HepG2 (cell line): ENCODE data around the gene OLAH. TPM values are rescaled to one million over a fixed set of nuclear protein-coding genes. Genes with fewer than 3 reads are reported as not detected.
A peak's percentile ranks its signal among the peaks of the same experiment; 100 is the strongest.

Experiments
- BORCS8-MEF2B ChIP-seq: sonication (generic); formaldehyde crosslinking; IDR thresholded peaks from 2 replicates; pipeline ENCODE4 v1.8.0; 2022; ENCODE audit warnings: mild to moderate bottlenecking, missing genetic modification reagents
- HOXA5 ChIP-seq: sonication (generic); formaldehyde crosslinking; IDR thresholded peaks from 2 replicates; pipeline ENCODE4 v1.4.0; 2020; ENCODE audit warnings: missing genetic modification reagents
- KDM6A ChIP-seq: IDR thresholded peaks from 2 replicates; pipeline ENCODE4 v1.6.1; 2016; ENCODE audit warnings: low read depth
- ZFP1 ChIP-seq: IDR thresholded peaks from 2 replicates; pipeline ENCODE4 v1.6.1; 2016
- ZNF124 ChIP-seq: sonication (generic); formaldehyde crosslinking; IDR thresholded peaks from 2 replicates; pipeline ENCODE4 v1.4.0; 2020; ENCODE audit warnings: missing genetic modification reagents
- ZNF136 ChIP-seq: sonication (generic); formaldehyde crosslinking; IDR thresholded peaks from 2 replicates; pipeline ENCODE4 v1.8.1; 2022; ENCODE audit warnings: low read depth, mild to moderate bottlenecking, moderate library complexity, missing genetic modification reagents
- ZNF34 ChIP-seq: sonication (generic); formaldehyde crosslinking; IDR thresholded peaks from 2 replicates; pipeline ENCODE4 v1.4.0; 2020; ENCODE audit warnings: mild to moderate bottlenecking, missing genetic modification reagents, borderline replicate concordance
- ZNF619 ChIP-seq: sonication (generic); formaldehyde crosslinking; IDR thresholded peaks from 2 replicates; pipeline ENCODE4 v1.4.0; 2020; ENCODE audit warnings: mild to moderate bottlenecking, missing genetic modification reagents
- ZNF660 ChIP-seq: sonication (generic); formaldehyde crosslinking; IDR thresholded peaks from 2 replicates; pipeline ENCODE4 v1.5.1; 2020; ENCODE audit warnings: mild to moderate bottlenecking, low read depth, missing genetic modification reagents, borderline replicate concordance
- ZNF761 ChIP-seq: sonication (generic); formaldehyde crosslinking; conservative IDR thresholded peaks from 2 replicates; pipeline ENCODE4 v1.4.0; 2020; ENCODE audit warnings: mild to moderate bottlenecking, missing genetic modification reagents
- ZSCAN30 ChIP-seq: sonication (generic); formaldehyde crosslinking; IDR thresholded peaks from 2 replicates; pipeline ENCODE4 v1.5.0; 2020; ENCODE audit warnings: mild to moderate bottlenecking, missing genetic modification reagents
- polyA plus RNA-seq, 8 experiments: library from polyadenylated mRNA; depleted of rRNA in 3 of 8; stranded (reverse) in 7 of 8; unstranded in 1 of 8; fragments of >200 nt; fragmentation: Illumina TruSeq in 4 of 8; extraction: Trizol in 4 of 8; gene quantifications; 2 replicates each; pipeline versions ENCODE4 v1.2.1 to v1.2.3, GENCODE V29; 2011 to 2016; ENCODE audit warnings: low read depth in 4 of 8, missing spikeins in 1 of 8, mixed read lengths in 1 of 8; ENCODE audit not compliant: insufficient read depth in 1 of 8
- total RNA-seq, 5 experiments: library from RNA; depleted of rRNA; stranded (reverse); fragments of >200 nt; fragmentation: Illumina TruSeq; extraction: Trizol; gene quantifications; 2 replicates each; pipeline ENCODE4 v1.2.3, GENCODE V29; 2016; ENCODE audit warnings: low read depth in 1 of 5
- TF ChIP-seq, protein P1 (sequence below): sonication (generic); formaldehyde crosslinking; IDR thresholded peaks from 2 replicates; pipeline ENCODE4 v1.4.0; 2020; ENCODE audit warnings: missing genetic modification reagents
- TF ChIP-seq, protein P2 (sequence below): sonication (generic); formaldehyde crosslinking; IDR thresholded peaks from 2 replicates; pipeline ENCODE4 v1.4.0; 2020; ENCODE audit warnings: missing genetic modification reagents, borderline replicate concordance
- TF ChIP-seq, protein P3 (sequence below): sonication (generic); formaldehyde crosslinking; IDR thresholded peaks from 2 replicates; pipeline ENCODE4 v1.4.0; 2020; ENCODE audit warnings: missing genetic modification reagents
- TF ChIP-seq, protein P4 (sequence below): sonication (generic); formaldehyde crosslinking; IDR thresholded peaks from 2 replicates; pipeline ENCODE4 v1.8.0; 2022; ENCODE audit warnings: mild to moderate bottlenecking, missing genetic modification reagents, moderate library complexity
- TF ChIP-seq, protein P5 (sequence below): sonication (generic); formaldehyde crosslinking; IDR thresholded peaks from 2 replicates; pipeline ENCODE4 v1.4.0; 2020; ENCODE audit warnings: mild to moderate bottlenecking, missing genetic modification reagents

The OLAH gene
- total and polyA plus RNA-seq, 2 of the 13 experiments (the other 11 are each of a cell fraction or from before 2014, with no cell fraction given): 0.13 TPM; not detected in 1

DNA sequence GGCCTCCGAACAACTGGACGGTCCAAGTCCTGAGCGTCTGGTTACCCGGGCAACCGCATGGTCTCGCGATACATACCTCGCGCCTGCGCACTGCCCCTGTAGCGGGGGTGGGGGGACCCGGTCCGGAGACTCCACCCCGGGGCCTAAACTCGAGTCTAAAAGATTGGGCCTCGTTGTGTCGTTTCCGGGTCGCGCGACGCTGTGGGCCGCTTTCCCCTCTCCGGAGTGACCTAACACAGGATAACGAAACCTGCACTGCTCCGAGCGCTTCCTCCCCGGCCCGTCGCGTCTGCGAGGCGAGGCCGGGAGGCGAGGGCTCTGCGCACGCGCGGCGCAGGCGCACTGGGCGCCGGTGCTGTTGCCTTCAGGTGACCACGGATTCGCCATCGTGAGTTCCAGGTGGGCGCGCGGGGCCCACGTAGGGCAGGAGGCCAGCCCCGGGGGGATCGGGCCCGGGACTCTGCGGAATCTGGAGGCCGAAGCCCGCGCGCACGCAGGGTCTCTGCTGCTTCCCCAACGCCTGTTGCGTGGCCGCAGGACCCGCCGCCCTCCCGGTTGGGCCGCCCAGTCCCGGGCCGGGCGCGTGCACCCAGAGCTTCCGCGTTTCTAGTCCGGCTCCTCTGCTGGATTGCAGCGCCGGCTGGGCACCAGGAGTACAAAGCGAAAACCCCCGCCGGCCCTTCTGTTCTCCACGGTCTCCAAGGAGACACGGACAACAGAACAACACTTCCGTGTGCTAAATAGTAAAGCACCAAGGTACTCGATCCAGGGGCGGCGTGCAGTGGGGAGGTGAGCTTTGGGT lies 53.5 kb downstream of the OLAH start, which contains the start of gene RPP38 (continued):
- TF ChIP-seq ZNF136 (peak; percentile 84; the same call in 1 of the 2 replicates), ZFP1 (no peak), ZNF34 (CRISPR knock-in tag) (no peak), BORCS8-MEF2B (CRISPR knock-in tag) (peak; percentile 94), ZNF761 (CRISPR knock-in tag) (peak; percentile 27; the same call in 1 of the 2 replicates), ZNF619 (no peak), ZSCAN30 (peak; percentile 36), KDM6A (CRISPR knock-in tag) (no peak), ZNF124 (peak; percentile 56; the same call in 1 of the 2 replicates), ZNF660 (CRISPR knock-in tag) (no peak), HOXA5 (CRISPR knock-in tag) (peak; percentile 84)
- TF ChIP-seq, protein P1, sequence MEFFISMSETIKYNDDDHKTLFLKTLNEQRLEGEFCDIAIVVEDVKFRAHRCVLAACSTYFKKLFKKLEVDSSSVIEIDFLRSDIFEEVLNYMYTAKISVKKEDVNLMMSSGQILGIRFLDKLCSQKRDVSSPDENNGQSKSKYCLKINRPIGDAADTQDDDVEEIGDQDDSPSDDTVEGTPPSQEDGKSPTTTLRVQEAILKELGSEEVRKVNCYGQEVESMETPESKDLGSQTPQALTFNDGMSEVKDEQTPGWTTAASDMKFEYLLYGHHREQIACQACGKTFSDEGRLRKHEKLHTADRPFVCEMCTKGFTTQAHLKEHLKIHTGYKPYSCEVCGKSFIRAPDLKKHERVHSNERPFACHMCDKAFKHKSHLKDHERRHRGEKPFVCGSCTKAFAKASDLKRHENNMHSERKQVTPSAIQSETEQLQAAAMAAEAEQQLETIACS (CRISPR knock-in tag): peak; percentile 72
- TF ChIP-seq, protein P2, sequence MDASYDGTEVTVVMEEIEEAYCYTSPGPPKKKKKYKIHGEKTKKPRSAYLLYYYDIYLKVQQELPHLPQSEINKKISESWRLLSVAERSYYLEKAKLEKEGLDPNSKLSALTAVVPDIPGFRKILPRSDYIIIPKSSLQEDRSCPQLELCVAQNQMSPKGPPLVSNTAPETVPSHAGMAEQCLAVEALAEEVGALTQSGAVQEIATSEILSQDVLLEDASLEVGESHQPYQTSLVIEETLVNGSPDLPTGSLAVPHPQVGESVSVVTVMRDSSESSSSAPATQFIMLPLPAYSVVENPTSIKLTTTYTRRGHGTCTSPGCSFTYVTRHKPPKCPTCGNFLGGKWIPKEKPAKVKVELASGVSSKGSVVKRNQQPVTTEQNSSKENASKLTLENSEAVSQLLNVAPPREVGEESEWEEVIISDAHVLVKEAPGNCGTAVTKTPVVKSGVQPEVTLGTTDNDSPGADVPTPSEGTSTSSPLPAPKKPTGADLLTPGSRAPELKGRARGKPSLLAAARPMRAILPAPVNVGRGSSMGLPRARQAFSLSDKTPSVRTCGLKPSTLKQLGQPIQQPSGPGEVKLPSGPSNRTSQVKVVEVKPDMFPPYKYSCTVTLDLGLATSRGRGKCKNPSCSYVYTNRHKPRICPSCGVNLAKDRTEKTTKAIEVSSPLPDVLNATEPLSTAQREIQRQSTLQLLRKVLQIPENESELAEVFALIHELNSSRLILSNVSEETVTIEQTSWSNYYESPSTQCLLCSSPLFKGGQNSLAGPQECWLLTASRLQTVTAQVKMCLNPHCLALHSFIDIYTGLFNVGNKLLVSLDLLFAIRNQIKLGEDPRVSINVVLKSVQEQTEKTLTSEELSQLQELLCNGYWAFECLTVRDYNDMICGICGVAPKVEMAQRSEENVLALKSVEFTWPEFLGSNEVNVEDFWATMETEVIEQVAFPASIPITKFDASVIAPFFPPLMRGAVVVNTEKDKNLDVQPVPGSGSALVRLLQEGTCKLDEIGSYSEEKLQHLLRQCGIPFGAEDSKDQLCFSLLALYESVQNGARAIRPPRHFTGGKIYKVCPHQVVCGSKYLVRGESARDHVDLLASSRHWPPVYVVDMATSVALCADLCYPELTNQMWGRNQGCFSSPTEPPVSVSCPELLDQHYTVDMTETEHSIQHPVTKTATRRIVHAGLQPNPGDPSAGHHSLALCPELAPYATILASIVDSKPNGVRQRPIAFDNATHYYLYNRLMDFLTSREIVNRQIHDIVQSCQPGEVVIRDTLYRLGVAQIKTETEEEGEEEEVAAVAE (CRISPR knock-in tag): no peak
- TF ChIP-seq, protein P3, sequence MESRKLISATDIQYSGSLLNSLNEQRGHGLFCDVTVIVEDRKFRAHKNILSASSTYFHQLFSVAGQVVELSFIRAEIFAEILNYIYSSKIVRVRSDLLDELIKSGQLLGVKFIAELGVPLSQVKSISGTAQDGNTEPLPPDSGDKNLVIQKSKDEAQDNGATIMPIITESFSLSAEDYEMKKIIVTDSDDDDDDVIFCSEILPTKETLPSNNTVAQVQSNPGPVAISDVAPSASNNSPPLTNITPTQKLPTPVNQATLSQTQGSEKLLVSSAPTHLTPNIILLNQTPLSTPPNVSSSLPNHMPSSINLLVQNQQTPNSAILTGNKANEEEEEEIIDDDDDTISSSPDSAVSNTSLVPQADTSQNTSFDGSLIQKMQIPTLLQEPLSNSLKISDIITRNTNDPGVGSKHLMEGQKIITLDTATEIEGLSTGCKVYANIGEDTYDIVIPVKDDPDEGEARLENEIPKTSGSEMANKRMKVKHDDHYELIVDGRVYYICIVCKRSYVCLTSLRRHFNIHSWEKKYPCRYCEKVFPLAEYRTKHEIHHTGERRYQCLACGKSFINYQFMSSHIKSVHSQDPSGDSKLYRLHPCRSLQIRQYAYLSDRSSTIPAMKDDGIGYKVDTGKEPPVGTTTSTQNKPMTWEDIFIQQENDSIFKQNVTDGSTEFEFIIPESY: no peak
- TF ChIP-seq, protein P4, sequence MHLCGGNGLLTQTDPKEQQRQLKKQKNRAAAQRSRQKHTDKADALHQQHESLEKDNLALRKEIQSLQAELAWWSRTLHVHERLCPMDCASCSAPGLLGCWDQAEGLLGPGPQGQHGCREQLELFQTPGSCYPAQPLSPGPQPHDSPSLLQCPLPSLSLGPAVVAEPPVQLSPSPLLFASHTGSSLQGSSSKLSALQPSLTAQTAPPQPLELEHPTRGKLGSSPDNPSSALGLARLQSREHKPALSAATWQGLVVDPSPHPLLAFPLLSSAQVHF (CRISPR knock-in tag): peak; percentile 88
- TF ChIP-seq, protein P5, sequence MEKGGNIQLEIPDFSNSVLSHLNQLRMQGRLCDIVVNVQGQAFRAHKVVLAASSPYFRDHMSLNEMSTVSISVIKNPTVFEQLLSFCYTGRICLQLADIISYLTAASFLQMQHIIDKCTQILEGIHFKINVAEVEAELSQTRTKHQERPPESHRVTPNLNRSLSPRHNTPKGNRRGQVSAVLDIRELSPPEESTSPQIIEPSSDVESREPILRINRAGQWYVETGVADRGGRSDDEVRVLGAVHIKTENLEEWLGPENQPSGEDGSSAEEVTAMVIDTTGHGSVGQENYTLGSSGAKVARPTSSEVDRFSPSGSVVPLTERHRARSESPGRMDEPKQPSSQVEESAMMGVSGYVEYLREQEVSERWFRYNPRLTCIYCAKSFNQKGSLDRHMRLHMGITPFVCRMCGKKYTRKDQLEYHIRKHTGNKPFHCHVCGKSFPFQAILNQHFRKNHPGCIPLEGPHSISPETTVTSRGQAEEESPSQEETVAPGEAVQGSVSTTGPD (CRISPR knock-in tag): no peak
